ENCODE results near the gene M1AP.

M1AP gene

GRCh38 chr2:74675090-74675489, 27.0 kb upstream of the M1AP start:
- no peak for DNase-seq (ENCODE audit: low read depth in 1 of 2, low spot score in 1 of 2)
- no peak for TF ChIP-seq JUND (IDR thresholded peaks at IDR 0.05; ENCODE audit: low read depth)
- in situ Hi-C loops (cut with HindIII; ENCODE audit: low pct_unique_long_range_greater_than_20kb, low sequenced_read_pairs): no loop called here

GRCh38 chr2:74673826-74674528, 25.8 kb upstream of the M1AP start:
- no peak for TF ChIP-seq JUND (IDR thresholded peaks at IDR 0.05; ENCODE audit: low read depth)
- in situ Hi-C loops (cut with HindIII; ENCODE audit: low pct_unique_long_range_greater_than_20kb, low sequenced_read_pairs): no loop called here
- no peak for DNase-seq (ENCODE audit: low read depth in 1 of 2, low spot score in 1 of 2)

- in situ Hi-C loops (cut with HindIII; ENCODE audit: low pct_unique_long_range_greater_than_20kb, low sequenced_read_pairs): no loop called here
- DNase-seq (ENCODE audit: low read depth in 1 of 2, low spot score in 1 of 2): no peak
These were observed 23.3 kb upstream of the M1AP start for GRCh38 chr2:74671479-74671878.

GRCh38 chr2:74670263-74670662, 22.1 kb upstream of the M1AP start:
- no peak for TF ChIP-seq JUND (IDR thresholded peaks at IDR 0.05; ENCODE audit: low read depth)
- in situ Hi-C loops (cut with HindIII; ENCODE audit: low pct_unique_long_range_greater_than_20kb, low sequenced_read_pairs): no loop called here
- DNase-seq (ENCODE audit: low read depth in 1 of 2, low spot score in 1 of 2): no peak

More at GRCh38 chr2:74671479-74671878, 23.3 kb upstream of the M1AP start:
- TF ChIP-seq JUND (IDR thresholded peaks at IDR 0.05; ENCODE audit: low read depth): no peak

GRCh38 chr2:74668087-74668486, 20.0 kb upstream of the M1AP start:
- in situ Hi-C loops (cut with HindIII; ENCODE audit: low pct_unique_long_range_greater_than_20kb, low sequenced_read_pairs): no loop called here
- DNase-seq (ENCODE audit: low read depth in 1 of 2, low spot score in 1 of 2): no peak
- no peak for TF ChIP-seq JUND (IDR thresholded peaks at IDR 0.05; ENCODE audit: low read depth)

GRCh38 chr2:74659462-74659861, 11.3 kb upstream of the M1AP start:
- in situ Hi-C loops (cut with HindIII; ENCODE audit: low pct_unique_long_range_greater_than_20kb, low sequenced_read_pairs): no loop called here
- DNase-seq (ENCODE audit: low read depth in 1 of 2, low spot score in 1 of 2): no peak
- TF ChIP-seq JUND (IDR thresholded peaks at IDR 0.05; ENCODE audit: low read depth): no peak

- in situ Hi-C loops (cut with HindIII; ENCODE audit: low pct_unique_long_range_greater_than_20kb, low sequenced_read_pairs): no loop called here
- no peak for DNase-seq (ENCODE audit: low read depth in 1 of 2, low spot score in 1 of 2)
- TF ChIP-seq JUND (IDR thresholded peaks at IDR 0.05; ENCODE audit: low read depth): no peak
These were observed 10.4 kb upstream of the M1AP start for GRCh38 chr2:74658516-74658915.

GRCh38 chr2:74655579-74655978, 7.4 kb upstream of the M1AP start:
- in situ Hi-C loops (cut with HindIII; ENCODE audit: low pct_unique_long_range_greater_than_20kb, low sequenced_read_pairs): no loop called here
- TF ChIP-seq JUND (IDR thresholded peaks at IDR 0.05; ENCODE audit: low read depth): no peak
- no peak for DNase-seq (ENCODE audit: low read depth in 1 of 2, low spot score in 1 of 2)

GRCh38 chr2:74653985-74654882, 6.1 kb upstream of the M1AP start, which contains the start of gene SEMA4F:
Gene SEMA4F, plus strand, starts transcription at chr2:74654247. Its CDS starts 130 bp downstream, at chr2:74654377.
- in situ Hi-C loops (cut with HindIII; ENCODE audit: low pct_unique_long_range_greater_than_20kb, low sequenced_read_pairs): no loop called here
- TF ChIP-seq JUND (IDR thresholded peaks at IDR 0.05; ENCODE audit: low read depth): no peak
- peak; percentile 89 to 97 for DNase-seq (ENCODE audit: low read depth in 1 of 2, low spot score in 1 of 2)

GRCh38 chr2:74653589-74653984, 5.5 kb upstream of the M1AP start:
- in situ Hi-C loops (cut with HindIII; ENCODE audit: low pct_unique_long_range_greater_than_20kb, low sequenced_read_pairs): no loop called here
- no peak for DNase-seq (ENCODE audit: low read depth in 1 of 2, low spot score in 1 of 2)
- no peak for TF ChIP-seq JUND (IDR thresholded peaks at IDR 0.05; ENCODE audit: low read depth)

GRCh38 chr2:74646834-74647482, 1.2 kb downstream of the M1AP start:
- DNase-seq (ENCODE audit: low read depth in 1 of 2, low spot score in 1 of 2): no peak
- in situ Hi-C loops (cut with HindIII; ENCODE audit: low pct_unique_long_range_greater_than_20kb, low sequenced_read_pairs): no loop called here
- TF ChIP-seq JUND (IDR thresholded peaks at IDR 0.05; ENCODE audit: low read depth): no peak

GRCh38 chr2:74646201-74646600, 1.9 kb downstream of the M1AP start:
- in situ Hi-C loops (cut with HindIII; ENCODE audit: low pct_unique_long_range_greater_than_20kb, low sequenced_read_pairs): no loop called here
- no peak for TF ChIP-seq JUND (IDR thresholded peaks at IDR 0.05; ENCODE audit: low read depth)
- no peak for DNase-seq (ENCODE audit: low read depth in 1 of 2, low spot score in 1 of 2)

- no peak for TF ChIP-seq JUND (IDR thresholded peaks at IDR 0.05; ENCODE audit: low read depth)
- in situ Hi-C loops (cut with HindIII; ENCODE audit: low pct_unique_long_range_greater_than_20kb, low sequenced_read_pairs): no loop called here
These were observed 2.8 kb downstream of the M1AP start for GRCh38 chr2:74645344-74645743.

More at GRCh38 chr2:74645344-74645743, 2.8 kb downstream of the M1AP start:
- no peak for DNase-seq (ENCODE audit: low read depth in 1 of 2, low spot score in 1 of 2)

Measured in T47D (cell line).